ENCODE measurements around the gene MC1R. TPM values are rescaled to one million over a fixed set of nuclear protein-coding genes. Genes with fewer than 3 reads are reported as not detected.

The MC1R gene
- total and polyA plus RNA-seq, 10 of the 15 experiments (the other 5 are each of a cell fraction or from before 2014, with no cell fraction given): 0.06 to 2.3 (median 0.45) TPM

- Histone ChIP-seq H2AFZ (ENCODE audit: control insufficient read depth, low read depth, low read length) (no peak overlapping the region), H3K27me3 (replicated peaks in 1 of 2; ENCODE audit: control insufficient read depth in 2 of 2, insufficient read depth in 2 of 2, low read length in 1 of 2) (no peaks in the 10 kb centered on the region), H3K4me1 (ENCODE audit: control insufficient read depth, insufficient read depth, low read length) (peaks cover 15% of the 10 kb centered on the region), H3K4me2 (ENCODE audit: control insufficient read depth, insufficient read depth) (no peak overlapping the region), H4K20me1 (ENCODE audit: control insufficient read depth, insufficient read depth) (peaks cover 3% of the 10 kb centered on the region), H3K79me2 (ENCODE audit: control insufficient read depth, insufficient read depth, low read length) (peaks cover 14% of the 10 kb centered on the region), H3K27ac (ENCODE audit: control insufficient read depth, insufficient read depth) (no peak overlapping the region), H3K9me3 (replicated peaks; ENCODE audit: control insufficient read depth, insufficient read depth, low read length) (peaks cover 1% of the 10 kb centered on the region; the same call in 2 of the 3 replicates), H3K4me3 (no peak overlapping the region), H3K9ac (ENCODE audit: control insufficient read depth, insufficient read depth, low read length) (no peak overlapping the region), H3K36me3 (ENCODE audit: control insufficient read depth in 2 of 2, insufficient read depth in 2 of 2, low read length in 1 of 2) (no peaks in the 10 kb centered on the region; a peak in 1 of 4 replicates)
- 96% methylated on average over 12 of the region's 12 CpGs for WGBS (ENCODE audit: insufficient coverage, insufficient replicate concordance, low lambda C conversion rate, missing lambda C conversion rate)
- TF ChIP-seq ATF7 (IDR thresholded peaks at IDR 0.05; ENCODE audit: low read depth) (no peak), RB1 (IDR thresholded peaks at IDR 0.05; ENCODE audit: borderline replicate concordance) (no peak), ZBTB4 (CRISPR knock-in tag; IDR thresholded peaks at IDR 0.05) (no peak), JUND (IDR thresholded peaks at IDR 0.05; ENCODE audit: low read depth, low read length) (no peak), CREB1 (IDR thresholded peaks at IDR 0.05; ENCODE audit: low read depth) (no peak), TBL1XR1 (IDR thresholded peaks at IDR 0.05; ENCODE audit: low read depth, low read length) (no peak), ZZZ3 (IDR thresholded peaks at IDR 0.05; ENCODE audit: control insufficient read depth, insufficient read length, low read depth) (no peak), NBN (IDR thresholded peaks at IDR 0.05) (no peak), ASH2L (IDR thresholded peaks at IDR 0.05; ENCODE audit: borderline replicate concordance, low read depth) (no peak), ZNF217 (IDR thresholded peaks at IDR 0.05) (no peak), CBFB (IDR thresholded peaks at IDR 0.05; ENCODE audit: low read depth) (no peak), PAX5 (IDR thresholded peaks at IDR 0.05; ENCODE audit: borderline replicate concordance, low read depth, low read length) (no peak)
- TF ChIP-seq, protein P1, sequence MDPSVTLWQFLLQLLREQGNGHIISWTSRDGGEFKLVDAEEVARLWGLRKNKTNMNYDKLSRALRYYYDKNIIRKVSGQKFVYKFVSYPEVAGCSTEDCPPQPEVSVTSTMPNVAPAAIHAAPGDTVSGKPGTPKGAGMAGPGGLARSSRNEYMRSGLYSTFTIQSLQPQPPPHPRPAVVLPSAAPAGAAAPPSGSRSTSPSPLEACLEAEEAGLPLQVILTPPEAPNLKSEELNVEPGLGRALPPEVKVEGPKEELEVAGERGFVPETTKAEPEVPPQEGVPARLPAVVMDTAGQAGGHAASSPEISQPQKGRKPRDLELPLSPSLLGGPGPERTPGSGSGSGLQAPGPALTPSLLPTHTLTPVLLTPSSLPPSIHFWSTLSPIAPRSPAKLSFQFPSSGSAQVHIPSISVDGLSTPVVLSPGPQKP (IDR thresholded peaks at IDR 0.05; ENCODE audit: low read depth, low read length): no peak
- ChIA-PET POLR2A (no interaction called here), RAD21 (ENCODE audit: unreplicated experiment) (no interaction called here), CTCF (interaction anchor here (1.1 kb wide), 1 partner anchor 164 kb away, joined by 3 read pairs; no protein-coding TSS in a partner anchor), SMC1A (ENCODE audit: uncharacterized antibody, unreplicated experiment) (no interaction called here)
- FAIRE-seq (no peak), DNase-seq (ENCODE audit: low read depth, low spot score) (no peak), ATAC-seq (no peak)
- BruUV-seq (replicated peaks): no TSS peak
- intact Hi-C loops (cut with micrococcal nuclease; ENCODE audit: unreplicated experiment) (no loop called here), in situ Hi-C loops (cut with MboI) (no loop called here)
Measured at GRCh38 chr16:89869911-89870310, 48.8 kb upstream of the MC1R start.
